Gastrocnemius medialis (tissue), 4 donors: Measurements from ENCODE around the gene BNC2. TPM values are rescaled to one million over a fixed set of nuclear protein-coding genes. Genes with fewer than 3 reads are reported as not detected.

Source experiments
- ATAC-seq, 2 donors: fragments of 150-250 bp; one replicate each; pipeline ENCODE4 v1.9.1; 2016
- DNase-seq, 2 donors: peaks; one replicate each; pipeline ENCODE4 v3.0.0-alpha.2; 2019
- H3K27ac ChIP-seq, 4 donors: fragments of 200-600 bp; sonication (generic); 1 replicate in 1 of 4; 2 replicates in 3 of 4; pipeline ENCODE4 v1.5.1; 2016 to 2018; ENCODE audit warnings: mild to moderate bottlenecking in 2 of 4, moderate library complexity in 1 of 4
- H3K27me3 ChIP-seq, 3 donors: fragments of 200-600 bp; sonication (generic) in 2 of 3; 1 replicate in 1 of 3; 2 replicates in 2 of 3; pipeline versions ENCODE4 v1.5.1 to v1.6.0; 2016 to 2019; ENCODE audit warnings: mild to moderate bottlenecking in 1 of 3, moderate library complexity in 1 of 3
- H3K36me3 ChIP-seq, 2 donors: fragments of 200-600 bp; sonication (generic) in 1 of 2; one replicate each; pipeline ENCODE4 v1.5.1; 2017 to 2018
- H3K4me1 ChIP-seq, 2 donors: fragments of 200-600 bp; sonication (generic) in 1 of 2; one replicate each; pipeline ENCODE4 v1.5.1; 2016 to 2017; ENCODE audit warnings: mild to moderate bottlenecking in 2 of 2
- H3K4me3 ChIP-seq, 4 donors: fragments of 200-600 bp; sonication (generic) in 3 of 4; 1 replicate in 1 of 4; 2 replicates in 3 of 4; pipeline ENCODE4 v1.5.1; 2016 to 2019; ENCODE audit warnings: mild to moderate bottlenecking in 2 of 4
- H3K9me3 ChIP-seq, 3 donors: fragments of 200-600 bp; sonication (generic) in 2 of 3; 1 replicate in 1 of 3; 2 replicates in 2 of 3; pipeline ENCODE4 v1.5.1; 2016 to 2019
- POLR2A ChIP-seq, 2 donors: fragments of 450-650 bp; IDR thresholded peaks; one replicate each; pipeline ENCODE4 v1.6.1; 2017; ENCODE audit warnings: antibody characterized with exemption in 2 of 2, mild to moderate bottlenecking in 2 of 2, moderate library complexity in 2 of 2
- in situ Hi-C, 4 donors: fragments of 200-750 bp; cut with MboI; loops; one replicate each; pipeline versions ENCODE4 v1.15.0 to v1.8.0; 2017; ENCODE audit warnings: low sequenced_read_pairs in 4 of 4
- intact Hi-C: fragments of 100-400 bp; cut with DNase I; formaldehyde crosslinking; loops from one replicate; pipeline ENCODE4 v1.15.1; 2023; ENCODE audit warnings: low total_unique reads
- total RNA-seq, 4 donors: library from RNA; depleted of rRNA; stranded (reverse); fragments of >200 nt; gene quantifications; one replicate each; pipeline versions ENCODE4 v1.1.0 to v1.2.3, GENCODE V29; 2016
- TF ChIP-seq, protein P1 (sequence below), 5 experiments: fragments of 450-650 bp in 3 of 5; fragments of 200-600 bp in 2 of 5; sonication (generic) in 2 of 5; IDR thresholded peaks in 4 of 5; conservative IDR thresholded peaks in 1 of 5; 1 replicate in 4 of 5; 2 replicates in 1 of 5; pipeline ENCODE4 v1.5.1; 2016 to 2019; ENCODE audit warnings: antibody characterized with exemption in 5 of 5, mild to moderate bottlenecking in 3 of 5, moderate library complexity in 3 of 5

BNC2 gene
- total RNA-seq, 4 donors from 2014 or later, result 40.9 to 122 (median 68.7) TPM

- no peaks in the 10 kb centered on the region for H3K27me3 ChIP-seq
- H3K4me3 ChIP-seq, result no peak overlapping the region
- peak overlapping the region in 2 of 4 donors; percentile 12 to 34 for H3K27ac ChIP-seq
- in situ Hi-C loops (loop anchor here in 1 of 4 donors (25.0 kb wide), 1 partner anchor 382 kb away; no protein-coding TSS in a partner anchor), intact Hi-C loops (loop anchor here (5.0 kb wide), 1 partner anchor 77 kb away; no protein-coding TSS in a partner anchor)
- no peak for DNase-seq
- TF ChIP-seq POLR2A (IDR thresholded peaks at IDR 0.05), result no peak
- TF ChIP-seq, protein P1, sequence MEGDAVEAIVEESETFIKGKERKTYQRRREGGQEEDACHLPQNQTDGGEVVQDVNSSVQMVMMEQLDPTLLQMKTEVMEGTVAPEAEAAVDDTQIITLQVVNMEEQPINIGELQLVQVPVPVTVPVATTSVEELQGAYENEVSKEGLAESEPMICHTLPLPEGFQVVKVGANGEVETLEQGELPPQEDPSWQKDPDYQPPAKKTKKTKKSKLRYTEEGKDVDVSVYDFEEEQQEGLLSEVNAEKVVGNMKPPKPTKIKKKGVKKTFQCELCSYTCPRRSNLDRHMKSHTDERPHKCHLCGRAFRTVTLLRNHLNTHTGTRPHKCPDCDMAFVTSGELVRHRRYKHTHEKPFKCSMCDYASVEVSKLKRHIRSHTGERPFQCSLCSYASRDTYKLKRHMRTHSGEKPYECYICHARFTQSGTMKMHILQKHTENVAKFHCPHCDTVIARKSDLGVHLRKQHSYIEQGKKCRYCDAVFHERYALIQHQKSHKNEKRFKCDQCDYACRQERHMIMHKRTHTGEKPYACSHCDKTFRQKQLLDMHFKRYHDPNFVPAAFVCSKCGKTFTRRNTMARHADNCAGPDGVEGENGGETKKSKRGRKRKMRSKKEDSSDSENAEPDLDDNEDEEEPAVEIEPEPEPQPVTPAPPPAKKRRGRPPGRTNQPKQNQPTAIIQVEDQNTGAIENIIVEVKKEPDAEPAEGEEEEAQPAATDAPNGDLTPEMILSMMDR (IDR thresholded peaks at IDR 0.05 in 4 of 5, conservative IDR thresholded peaks at IDR 0.05 in 1 of 5), result no peak
- H3K4me1 ChIP-seq, result peaks cover 4 to 37% of the 10 kb centered on the region in 2 donors
- H3K36me3 ChIP-seq, result no peaks in the 10 kb centered on the region
- no peak for ATAC-seq
- H3K9me3 ChIP-seq, result no peaks in the 10 kb centered on the region
Observed at GRCh38 chr9:16718952-16719351, 151.5 kb downstream of the BNC2 start.

DNA sequence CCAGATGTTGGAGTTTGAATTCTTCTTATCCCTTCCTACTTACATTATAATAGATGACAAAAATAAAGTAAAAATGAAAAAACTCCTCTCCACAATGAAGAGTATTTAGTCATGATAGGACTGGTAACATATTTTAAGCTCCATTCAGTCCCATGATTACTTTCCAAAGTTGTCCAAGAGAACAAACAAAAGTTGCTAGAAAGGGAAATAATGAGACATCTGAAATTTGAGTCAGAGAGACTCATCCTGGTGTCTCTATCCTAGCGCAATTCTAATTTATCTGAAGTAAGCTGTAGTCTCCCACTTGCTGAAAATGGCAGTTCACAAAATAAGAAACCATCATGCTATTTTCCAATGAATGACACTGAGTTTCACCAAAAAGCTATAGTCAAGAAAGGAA is 152.2 kb downstream of the BNC2 start:
- Histone ChIP-seq H3K4me1 (peaks cover 7 to 40% of the 10 kb centered on the region in 2 donors), H3K9me3 (no peaks in the 10 kb centered on the region), H3K27me3 (no peaks in the 10 kb centered on the region), H3K36me3 (no peaks in the 10 kb centered on the region), H3K27ac (peak overlapping the region in 3 of 4 donors; percentile 7 to 34 (median 22)), H3K4me3 (no peak overlapping the region)
- no peak for ATAC-seq
- intact Hi-C loops, result loop anchor here (5.0 kb wide), 1 partner anchor 76 kb away; no protein-coding TSS in a partner anchor
- TF ChIP-seq, protein P1 (IDR thresholded peaks at IDR 0.05 in 4 of 5, conservative IDR thresholded peaks at IDR 0.05 in 1 of 5), result no peak
- TF ChIP-seq POLR2A (IDR thresholded peaks at IDR 0.05), result no peak
- DNase-seq, result no peak
- in situ Hi-C loops, result loop anchor here in 1 of 4 donors (25.0 kb wide), 1 partner anchor 381 kb away; no protein-coding TSS in a partner anchor

DNA sequence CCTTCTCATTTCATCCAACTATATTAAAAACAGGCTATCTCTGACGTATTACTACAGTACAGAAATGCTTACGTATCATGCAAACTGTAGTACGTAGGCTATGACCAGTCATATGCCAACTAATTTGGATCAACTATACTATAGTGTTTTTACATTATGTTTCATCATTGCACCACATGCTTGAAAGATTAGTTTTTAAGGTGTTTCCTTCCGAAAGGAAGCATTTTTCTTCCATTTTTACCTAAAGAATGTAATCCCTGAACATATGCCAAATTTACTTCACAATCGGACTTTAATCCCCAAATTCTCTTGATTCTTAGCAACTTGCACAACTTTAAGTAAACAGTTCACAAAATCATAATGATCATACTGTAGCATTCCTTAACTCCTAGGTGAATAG is 153.9 kb downstream of the BNC2 start:
- in situ Hi-C loops (loop anchor here in 1 of 4 donors (25.0 kb wide), 1 partner anchor 379 kb away; no protein-coding TSS in a partner anchor), intact Hi-C loops (loop anchor here (5.0 kb wide), 1 partner anchor 74 kb away; no protein-coding TSS in a partner anchor)
- TF ChIP-seq, protein P1 (IDR thresholded peaks at IDR 0.05 in 4 of 5, conservative IDR thresholded peaks at IDR 0.05 in 1 of 5), result no peak
- TF ChIP-seq POLR2A (IDR thresholded peaks at IDR 0.05), result no peak
- Histone ChIP-seq H3K9me3 (no peaks in the 10 kb centered on the region), H3K4me1 (peaks cover 7 to 30% of the 10 kb centered on the region in 2 donors), H3K4me3 (no peak overlapping the region), H3K36me3 (no peaks in the 10 kb centered on the region), H3K27ac (no peak overlapping the region), H3K27me3 (no peaks in the 10 kb centered on the region)
- DNase-seq, result no peak
- ATAC-seq, result no peak

GRCh38 chr9:16715404-16715803 is 155.1 kb downstream of the BNC2 start:
- TF ChIP-seq, protein P1 (IDR thresholded peaks at IDR 0.05 in 4 of 5, conservative IDR thresholded peaks at IDR 0.05 in 1 of 5), result no peak
- no peak for TF ChIP-seq POLR2A (IDR thresholded peaks at IDR 0.05)
- Histone ChIP-seq H3K4me1 (peaks cover 2 to 26% of the 10 kb centered on the region in 2 donors), H3K9me3 (no peaks in the 10 kb centered on the region), H3K4me3 (no peak overlapping the region), H3K27ac (no peak overlapping the region), H3K36me3 (no peaks in the 10 kb centered on the region), H3K27me3 (no peaks in the 10 kb centered on the region)
- ATAC-seq (peak; percentile 40 to 42), DNase-seq (peak in 1 of 2 donors; percentile 36)
- in situ Hi-C loops (loop anchor here in 1 of 4 donors (25.0 kb wide), 1 partner anchor 378 kb away; no protein-coding TSS in a partner anchor), intact Hi-C loops (loop anchor here (5.0 kb wide), 1 partner anchor 73 kb away; no protein-coding TSS in a partner anchor)
